ENCODE data around the gene KIAA0825. TPM values are rescaled to one million over a fixed set of nuclear protein-coding genes. Genes with fewer than 3 reads are reported as not detected.

KIAA0825 gene
- total RNA-seq, 1 donor from 2014 or later, result 5.2 TPM

DNA sequence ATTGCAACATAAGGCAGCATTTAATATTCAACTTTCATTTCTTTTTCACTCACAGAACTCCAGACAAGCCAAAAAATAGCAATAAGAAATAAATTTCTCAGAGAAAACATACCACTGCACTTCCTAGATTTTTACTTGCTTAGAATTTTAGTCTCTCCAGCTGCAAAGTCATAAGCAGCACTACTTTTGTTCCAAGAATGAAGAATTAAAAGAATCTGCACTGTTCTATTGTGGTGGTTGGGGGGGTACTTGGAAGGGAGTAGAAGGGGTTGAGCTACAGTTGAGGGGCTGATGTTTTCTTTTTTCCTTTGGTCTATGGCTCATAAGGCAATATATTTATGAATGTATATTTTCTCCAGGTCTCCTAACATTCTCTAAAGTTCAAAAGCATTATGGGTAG, 144.5 kb downstream of the KIAA0825 start:
- no peaks in the 10 kb centered on the region for H3K36me3 ChIP-seq (ENCODE audit: control insufficient read depth in 3 of 3, insufficient read depth in 3 of 3, low read length in 3 of 3)

DNA sequence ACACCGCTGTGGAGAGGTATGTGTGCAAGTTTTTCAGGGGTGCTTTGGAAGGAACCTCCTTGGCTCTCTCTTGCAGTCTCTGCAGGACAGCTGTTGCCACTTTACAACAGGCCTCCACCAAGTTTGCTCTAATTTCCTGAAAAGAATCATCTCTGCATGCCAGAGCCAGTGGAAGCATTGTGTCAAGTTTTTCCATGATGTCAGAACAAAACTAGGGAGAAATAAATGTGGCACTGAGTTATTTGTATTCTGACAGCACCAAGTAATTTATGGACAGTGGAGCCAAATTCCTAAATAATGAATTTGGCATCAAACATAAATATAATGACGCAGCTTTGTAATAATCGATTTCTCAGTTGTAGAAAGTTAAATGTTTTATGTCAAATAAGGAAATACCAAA, 146.9 kb downstream of the KIAA0825 start:
- no peak overlapping the region for H3K9ac ChIP-seq (ENCODE audit: low read depth in 1 of 3, low read length in 3 of 3)
- no peak overlapping the region for H3K4me3 ChIP-seq (ENCODE audit: low read length in 3 of 3)
- no peaks in the 10 kb centered on the region for H3K9me3 ChIP-seq (ENCODE audit: control insufficient read depth in 3 of 3, low read length in 3 of 3)
- no peaks in the 10 kb centered on the region for H3K4me1 ChIP-seq (ENCODE audit: control insufficient read depth in 3 of 3, insufficient read depth in 3 of 3, low read length in 3 of 3)
- H3K27ac ChIP-seq (ENCODE audit: low read depth, low read length), result no peak overlapping the region
- H3K36me3 ChIP-seq (ENCODE audit: control insufficient read depth in 3 of 3, insufficient read depth in 3 of 3, low read length in 3 of 3), result no peaks in the 10 kb centered on the region
- H3K27me3 ChIP-seq (ENCODE audit: control insufficient read depth in 3 of 3, insufficient read depth in 3 of 3, low read length in 3 of 3), result no peaks in the 10 kb centered on the region

More for the DNA sequence above, 144.5 kb downstream of the KIAA0825 start:
- no peaks in the 10 kb centered on the region for H3K27me3 ChIP-seq (ENCODE audit: control insufficient read depth in 3 of 3, insufficient read depth in 3 of 3, low read length in 3 of 3)
- H3K9me3 ChIP-seq (ENCODE audit: control insufficient read depth in 3 of 3, low read length in 3 of 3), result no peaks in the 10 kb centered on the region
- no peak overlapping the region for H3K4me3 ChIP-seq (ENCODE audit: low read length in 3 of 3)
- H3K4me1 ChIP-seq (ENCODE audit: control insufficient read depth in 3 of 3, insufficient read depth in 3 of 3, low read length in 3 of 3), result no peaks in the 10 kb centered on the region
- no peak overlapping the region for H3K27ac ChIP-seq (ENCODE audit: low read depth, low read length)
- no peak overlapping the region for H3K9ac ChIP-seq (ENCODE audit: low read depth in 1 of 3, low read length in 3 of 3)

DNA sequence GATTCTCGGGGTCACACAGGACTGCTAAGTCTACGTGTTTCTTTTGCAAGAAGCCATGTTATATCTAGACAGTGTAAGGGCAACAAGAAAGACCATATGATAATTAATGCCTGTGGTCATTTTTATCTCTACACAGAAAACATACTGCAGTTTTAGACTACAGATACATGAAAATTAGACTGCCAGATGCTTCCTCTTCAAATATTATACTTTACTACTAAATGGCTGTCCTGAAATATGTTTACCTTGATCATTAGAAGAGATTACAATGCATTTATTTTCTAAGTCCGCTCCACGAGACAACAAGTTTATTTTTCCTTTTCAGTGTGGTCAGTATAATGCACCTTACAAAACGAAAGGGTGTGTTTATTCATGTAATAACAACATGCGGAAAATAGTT, 147.6 kb downstream of the KIAA0825 start:
- no peaks in the 10 kb centered on the region for H3K9me3 ChIP-seq (ENCODE audit: control insufficient read depth in 3 of 3, low read length in 3 of 3)
- H3K27me3 ChIP-seq (ENCODE audit: control insufficient read depth in 3 of 3, insufficient read depth in 3 of 3, low read length in 3 of 3), result no peaks in the 10 kb centered on the region
- H3K9ac ChIP-seq (ENCODE audit: low read depth in 1 of 3, low read length in 3 of 3), result no peak overlapping the region
- no peaks in the 10 kb centered on the region for H3K36me3 ChIP-seq (ENCODE audit: control insufficient read depth in 3 of 3, insufficient read depth in 3 of 3, low read length in 3 of 3)
- no peaks in the 10 kb centered on the region for H3K4me1 ChIP-seq (ENCODE audit: control insufficient read depth in 3 of 3, insufficient read depth in 3 of 3, low read length in 3 of 3)
- no peak overlapping the region for H3K27ac ChIP-seq (ENCODE audit: low read depth, low read length)
- no peak overlapping the region for H3K4me3 ChIP-seq (ENCODE audit: low read length in 3 of 3)

DNA sequence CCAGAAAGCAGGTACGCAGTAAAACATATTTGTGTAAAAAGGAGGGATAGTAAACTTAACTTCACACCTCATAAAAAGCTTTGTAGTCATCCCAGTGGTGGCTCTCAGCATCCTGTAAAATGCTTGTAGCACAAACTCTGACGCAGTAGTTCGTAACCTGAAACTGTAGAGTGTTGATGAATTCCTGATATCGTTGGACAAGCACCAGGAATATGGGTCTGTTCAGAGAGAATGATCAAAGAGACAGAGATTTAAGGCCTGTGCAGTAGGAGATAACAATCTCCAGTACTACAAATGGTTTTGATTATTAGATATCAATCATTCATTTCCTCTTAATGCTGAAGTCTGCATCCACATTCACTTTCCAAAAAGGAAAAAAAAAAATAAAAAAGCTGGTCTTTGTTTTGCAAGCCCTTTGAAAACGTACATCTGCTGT, 148.5 kb downstream of the KIAA0825 start:
- Histone ChIP-seq H3K27me3 (ENCODE audit: control insufficient read depth in 3 of 3, insufficient read depth in 3 of 3, low read length in 3 of 3) (no peaks in the 10 kb centered on the region), H3K27ac (ENCODE audit: low read depth, low read length) (no peak overlapping the region), H3K4me3 (ENCODE audit: low read length in 3 of 3) (no peak overlapping the region), H3K4me1 (ENCODE audit: control insufficient read depth in 3 of 3, insufficient read depth in 3 of 3, low read length in 3 of 3) (no peaks in the 10 kb centered on the region), H3K36me3 (ENCODE audit: control insufficient read depth in 3 of 3, insufficient read depth in 3 of 3, low read length in 3 of 3) (no peaks in the 10 kb centered on the region), H3K9ac (ENCODE audit: low read depth in 1 of 3, low read length in 3 of 3) (no peak overlapping the region), H3K9me3 (ENCODE audit: control insufficient read depth in 3 of 3, low read length in 3 of 3) (no peaks in the 10 kb centered on the region)

DNA sequence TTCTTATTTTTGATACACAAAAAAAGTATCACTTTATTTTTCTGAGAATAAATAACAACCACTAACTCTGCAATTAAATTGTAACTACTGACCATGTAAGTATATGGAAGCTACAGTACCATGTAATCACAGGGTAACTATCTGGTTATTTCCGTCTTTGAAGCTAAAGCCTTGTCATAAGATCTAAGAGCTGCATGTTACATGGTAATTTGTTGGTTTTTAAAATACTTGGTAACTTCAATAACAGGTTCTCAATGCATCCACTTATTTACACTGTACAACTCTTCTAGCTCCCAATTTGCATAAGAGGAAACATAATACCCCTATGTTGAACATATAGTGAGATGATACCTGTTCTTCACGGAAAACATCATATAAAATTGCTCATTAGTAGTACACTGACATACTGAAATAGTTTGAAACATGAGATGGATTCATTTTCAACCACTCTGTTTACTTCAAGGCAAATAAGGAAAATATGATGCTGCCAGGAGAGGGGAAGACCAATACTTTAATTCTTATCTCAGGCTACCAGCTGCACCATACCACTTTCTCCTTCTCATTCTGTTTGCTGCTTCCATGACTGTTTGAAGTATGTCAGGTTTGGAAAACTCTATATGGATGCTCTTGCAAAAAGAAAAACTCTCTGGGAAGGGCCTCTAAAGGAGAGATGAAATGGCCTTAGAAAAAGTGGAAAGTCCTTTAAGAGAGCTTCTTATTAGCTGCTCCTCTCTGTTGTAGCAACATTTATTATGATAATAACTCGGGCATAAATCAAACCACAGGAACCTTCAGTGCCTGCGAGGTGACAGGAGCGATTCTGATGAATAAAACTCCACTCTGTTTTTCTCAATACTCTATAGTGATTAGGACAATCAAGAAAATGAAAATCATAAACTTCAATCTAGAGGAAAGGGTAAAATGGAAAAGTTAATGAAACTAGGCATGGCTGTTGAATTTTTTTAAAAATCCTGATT, 150.2 kb downstream of the KIAA0825 start:
- H3K4me1 ChIP-seq (ENCODE audit: control insufficient read depth in 3 of 3, insufficient read depth in 3 of 3, low read length in 3 of 3), result no peaks in the 10 kb centered on the region
- no peak overlapping the region for H3K27ac ChIP-seq (ENCODE audit: low read depth, low read length)
- H3K9me3 ChIP-seq (ENCODE audit: control insufficient read depth in 3 of 3, low read length in 3 of 3), result no peaks in the 10 kb centered on the region
- H3K36me3 ChIP-seq (ENCODE audit: control insufficient read depth in 3 of 3, insufficient read depth in 3 of 3, low read length in 3 of 3), result no peaks in the 10 kb centered on the region
- no peaks in the 10 kb centered on the region for H3K27me3 ChIP-seq (ENCODE audit: control insufficient read depth in 3 of 3, insufficient read depth in 3 of 3, low read length in 3 of 3)
- no peak overlapping the region for H3K4me3 ChIP-seq (ENCODE audit: low read length in 3 of 3)
- no peak overlapping the region for H3K9ac ChIP-seq (ENCODE audit: low read depth in 1 of 3, low read length in 3 of 3)

DNA sequence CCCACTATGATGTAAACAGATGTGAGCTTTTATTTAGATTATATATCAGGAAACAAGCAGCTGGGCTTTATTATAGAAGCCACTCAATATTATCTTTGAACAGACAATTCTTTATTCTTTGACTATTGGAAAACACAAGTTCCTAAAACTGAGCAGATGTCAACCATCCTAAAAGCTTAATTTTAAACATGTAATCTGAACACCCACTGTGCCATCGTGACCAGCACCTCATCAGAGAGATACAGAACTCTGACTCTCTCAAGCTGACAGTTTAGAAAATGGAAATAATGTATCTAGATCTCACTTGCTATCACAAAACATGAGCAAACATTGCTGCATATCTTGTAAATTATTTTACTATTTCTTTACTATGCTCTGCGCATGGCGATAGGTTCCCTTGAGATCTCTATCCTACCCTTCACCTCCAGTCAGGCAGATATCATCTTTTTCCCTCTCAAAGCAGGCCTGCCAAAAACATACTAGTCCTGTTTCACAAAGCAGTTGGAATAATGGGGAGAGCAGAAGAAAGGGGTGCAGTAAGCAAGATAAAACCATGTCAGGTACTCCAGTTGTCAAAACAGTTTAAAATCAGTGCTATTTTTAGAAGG, 151.0 kb downstream of the KIAA0825 start:
- Histone ChIP-seq H3K27ac (ENCODE audit: low read depth, low read length) (no peak overlapping the region), H3K4me3 (ENCODE audit: low read length in 3 of 3) (no peak overlapping the region), H3K4me1 (ENCODE audit: control insufficient read depth in 3 of 3, insufficient read depth in 3 of 3, low read length in 3 of 3) (no peaks in the 10 kb centered on the region), H3K9me3 (ENCODE audit: control insufficient read depth in 3 of 3, low read length in 3 of 3) (no peaks in the 10 kb centered on the region), H3K9ac (ENCODE audit: low read depth in 1 of 3, low read length in 3 of 3) (no peak overlapping the region), H3K36me3 (ENCODE audit: control insufficient read depth in 3 of 3, insufficient read depth in 3 of 3, low read length in 3 of 3) (no peaks in the 10 kb centered on the region), H3K27me3 (ENCODE audit: control insufficient read depth in 3 of 3, insufficient read depth in 3 of 3, low read length in 3 of 3) (no peaks in the 10 kb centered on the region)

DNA sequence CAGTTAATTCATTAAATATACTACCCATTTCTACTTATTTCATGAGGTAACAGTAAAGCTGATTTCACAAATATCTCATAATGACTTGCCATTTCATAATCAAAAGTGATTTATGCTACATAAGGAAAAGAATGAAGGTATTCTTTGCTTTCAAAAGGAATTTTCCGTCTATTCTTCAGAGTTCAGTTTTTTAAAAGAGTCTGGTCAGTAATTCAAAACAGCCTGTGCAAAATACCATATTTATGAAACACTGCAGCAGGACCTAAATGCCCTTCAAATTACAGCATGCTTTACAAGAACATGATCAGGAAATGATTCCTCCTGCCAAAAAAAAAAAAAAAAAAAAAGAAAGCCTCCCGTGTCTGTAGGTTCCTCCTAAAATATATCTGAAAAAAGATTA, 154.7 kb downstream of the KIAA0825 start:
- Histone ChIP-seq H3K36me3 (ENCODE audit: control insufficient read depth in 3 of 3, insufficient read depth in 3 of 3, low read length in 3 of 3) (no peaks in the 10 kb centered on the region), H3K4me3 (ENCODE audit: low read length in 3 of 3) (no peak overlapping the region), H3K9me3 (ENCODE audit: control insufficient read depth in 3 of 3, low read length in 3 of 3) (no peaks in the 10 kb centered on the region), H3K27me3 (ENCODE audit: control insufficient read depth in 3 of 3, insufficient read depth in 3 of 3, low read length in 3 of 3) (no peaks in the 10 kb centered on the region), H3K27ac (ENCODE audit: low read depth, low read length) (no peak overlapping the region), H3K9ac (ENCODE audit: low read depth in 1 of 3, low read length in 3 of 3) (no peak overlapping the region), H3K4me1 (ENCODE audit: control insufficient read depth in 3 of 3, insufficient read depth in 3 of 3, low read length in 3 of 3) (no peaks in the 10 kb centered on the region)

DNA sequence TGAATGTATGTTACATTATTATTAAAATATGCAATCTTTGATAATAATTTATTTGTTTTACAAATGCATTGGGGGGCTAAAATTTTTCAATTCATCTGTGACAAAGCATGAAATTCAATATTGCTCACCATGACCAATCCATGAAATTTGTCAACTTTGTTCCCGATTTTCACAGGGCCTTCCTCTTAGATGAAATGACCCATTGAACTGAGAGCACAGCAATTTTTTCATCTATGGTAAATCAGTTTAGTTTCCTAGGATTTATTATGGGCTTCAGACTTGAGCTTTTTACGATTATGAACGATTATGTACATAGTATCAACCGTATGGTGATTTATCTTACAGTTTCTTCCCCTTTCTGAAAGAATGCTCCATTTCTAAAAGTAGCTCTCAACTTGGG, 157.3 kb downstream of the KIAA0825 start:
- Histone ChIP-seq H3K9ac (ENCODE audit: low read depth in 1 of 3, low read length in 3 of 3) (no peak overlapping the region), H3K36me3 (ENCODE audit: control insufficient read depth in 3 of 3, insufficient read depth in 3 of 3, low read length in 3 of 3) (no peaks in the 10 kb centered on the region), H3K9me3 (ENCODE audit: control insufficient read depth in 3 of 3, low read length in 3 of 3) (no peaks in the 10 kb centered on the region), H3K4me1 (ENCODE audit: control insufficient read depth in 3 of 3, insufficient read depth in 3 of 3, low read length in 3 of 3) (no peaks in the 10 kb centered on the region), H3K27ac (ENCODE audit: low read depth, low read length) (no peak overlapping the region), H3K4me3 (ENCODE audit: low read length in 3 of 3) (no peak overlapping the region), H3K27me3 (ENCODE audit: control insufficient read depth in 3 of 3, insufficient read depth in 3 of 3, low read length in 3 of 3) (no peaks in the 10 kb centered on the region)

DNA sequence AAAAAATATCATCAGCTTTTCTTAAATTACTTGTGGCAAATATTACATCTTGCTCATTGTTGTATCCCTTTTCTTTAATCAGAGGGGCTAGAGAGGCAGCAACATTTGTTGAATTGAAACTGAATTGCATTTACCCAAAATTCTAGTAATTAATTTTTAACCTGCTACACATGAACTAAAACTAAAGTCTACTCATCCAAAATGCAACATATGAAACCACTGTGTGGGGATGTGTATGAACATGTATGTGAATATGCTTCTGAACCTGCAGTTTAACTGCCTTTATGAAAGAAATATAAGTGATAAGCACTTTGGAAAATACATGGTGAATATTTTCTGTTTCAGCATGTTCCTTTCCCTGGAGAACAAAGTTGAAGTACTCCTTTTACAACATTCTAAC, 158.5 kb downstream of the KIAA0825 start:
- Histone ChIP-seq H3K9me3 (ENCODE audit: control insufficient read depth in 3 of 3, low read length in 3 of 3) (no peaks in the 10 kb centered on the region), H3K4me3 (ENCODE audit: low read length in 3 of 3) (no peak overlapping the region), H3K27me3 (ENCODE audit: control insufficient read depth in 3 of 3, insufficient read depth in 3 of 3, low read length in 3 of 3) (no peaks in the 10 kb centered on the region), H3K4me1 (ENCODE audit: control insufficient read depth in 3 of 3, insufficient read depth in 3 of 3, low read length in 3 of 3) (no peaks in the 10 kb centered on the region), H3K27ac (ENCODE audit: low read depth, low read length) (no peak overlapping the region), H3K36me3 (ENCODE audit: control insufficient read depth in 3 of 3, insufficient read depth in 3 of 3, low read length in 3 of 3) (no peaks in the 10 kb centered on the region), H3K9ac (ENCODE audit: low read depth in 1 of 3, low read length in 3 of 3) (no peak overlapping the region)

DNA sequence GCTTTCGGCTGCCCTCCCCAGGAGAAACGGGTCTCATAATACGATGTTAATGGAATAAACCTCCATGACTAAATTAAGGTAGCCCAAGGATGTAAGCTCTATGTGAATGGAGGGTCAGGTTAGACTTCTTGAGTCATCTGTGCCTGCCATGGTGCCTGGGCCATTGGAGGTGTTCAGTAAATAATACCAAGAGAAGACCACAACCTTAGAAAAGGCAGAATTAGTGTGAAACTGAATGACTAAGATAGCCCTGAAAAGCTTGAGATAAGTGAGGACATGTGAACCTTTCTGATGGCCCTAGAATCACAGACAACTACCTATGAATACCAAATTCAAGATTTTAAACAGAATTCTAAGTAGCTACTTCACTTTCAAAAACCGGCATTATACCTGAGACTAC, 160.6 kb downstream of the KIAA0825 start:
- H3K27me3 ChIP-seq (ENCODE audit: control insufficient read depth in 3 of 3, insufficient read depth in 3 of 3, low read length in 3 of 3), result no peaks in the 10 kb centered on the region
- H3K9me3 ChIP-seq (ENCODE audit: control insufficient read depth in 3 of 3, low read length in 3 of 3), result no peaks in the 10 kb centered on the region
- H3K4me1 ChIP-seq (ENCODE audit: control insufficient read depth in 3 of 3, insufficient read depth in 3 of 3, low read length in 3 of 3), result no peaks in the 10 kb centered on the region
- no peak overlapping the region for H3K27ac ChIP-seq (ENCODE audit: low read depth, low read length)
- no peak overlapping the region for H3K9ac ChIP-seq (ENCODE audit: low read depth in 1 of 3, low read length in 3 of 3)
- H3K36me3 ChIP-seq (ENCODE audit: control insufficient read depth in 3 of 3, insufficient read depth in 3 of 3, low read length in 3 of 3), result no peaks in the 10 kb centered on the region
- H3K4me3 ChIP-seq (ENCODE audit: low read length in 3 of 3), result no peak overlapping the region

Data from skeletal muscle tissue (tissue), 4 donors.